Parathyroid adenoma (tissue), 2 donors: ENCODE measurements around the gene GRIN2A.

Experiments
- H2AFZ ChIP-seq: fragments of 300-600 bp; sonication (generic); one replicate; pipeline ENCODE4 v1.7.0; 2017; ENCODE audit warnings: antibody characterized with exemption, mild to moderate bottlenecking
- H3K27ac ChIP-seq: fragments of 300-600 bp; sonication (generic); one replicate; pipeline ENCODE4 v1.7.0; 2017
- H3K27me3 ChIP-seq: fragments of 300-600 bp; sonication (generic); one replicate; pipeline ENCODE4 v1.7.0; 2017; ENCODE audit warnings: low read length; ENCODE audit not compliant: control insufficient read depth, insufficient read depth
- H3K36me3 ChIP-seq: fragments of 300-600 bp; sonication (generic); one replicate; pipeline ENCODE4 v1.7.0; 2017; ENCODE audit warnings: low read length; ENCODE audit not compliant: control insufficient read depth, insufficient read depth
- H3K4me1 ChIP-seq: fragments of 300-600 bp; sonication (generic); one replicate; pipeline ENCODE4 v1.7.0; 2017; ENCODE audit warnings: control low read depth
- H3K4me2 ChIP-seq: fragments of 300-600 bp; sonication (generic); one replicate; pipeline ENCODE4 v1.7.0; 2017; ENCODE audit warnings: low read length
- H3K4me3 ChIP-seq: fragments of 300-600 bp; sonication (generic); one replicate; pipeline ENCODE4 v1.7.0; 2017; ENCODE audit warnings: low read depth, low read length
- H3K79me2 ChIP-seq: fragments of 300-600 bp; sonication (generic); one replicate; pipeline ENCODE4 v1.7.0; 2017; ENCODE audit warnings: control low read depth
- H3K9ac ChIP-seq: fragments of 300-600 bp; sonication (generic); one replicate; pipeline ENCODE4 v1.7.0; 2017; ENCODE audit warnings: mild to moderate bottlenecking
- H3K9me3 ChIP-seq: fragments of 300-600 bp; sonication (generic); one replicate; pipeline ENCODE4 v1.7.0; 2017; ENCODE audit warnings: low read length; ENCODE audit not compliant: control insufficient read depth
- CTCF ChIP-seq: fragments of 300-600 bp; sonication (generic); IDR thresholded peaks from one replicate; pipeline ENCODE4 v1.7.0; 2017; ENCODE audit warnings: antibody characterized with exemption, mild to moderate bottlenecking
- donor health status: primary hyperparathyroidism.

The GRIN2A gene

GRCh38 chr16:10189861-10190390 is 7.7 kb upstream of the GRIN2A start:
- no peak for TF ChIP-seq CTCF
- H3K79me2 ChIP-seq: no peaks in the 10 kb centered on the region
- H3K9ac ChIP-seq: no peak overlapping the region
- no peak overlapping the region for H3K27ac ChIP-seq
- no peaks in the 10 kb centered on the region for H3K9me3 ChIP-seq
- H3K4me3 ChIP-seq: no peak overlapping the region
- no peaks in the 10 kb centered on the region for H3K27me3 ChIP-seq
- H3K4me1 ChIP-seq: no peaks in the 10 kb centered on the region
- no peak overlapping the region for H3K4me2 ChIP-seq
- H3K36me3 ChIP-seq: no peaks in the 10 kb centered on the region
- no peak overlapping the region for H2AFZ ChIP-seq

GRCh38 chr16:10188236-10188635 is 6.0 kb upstream of the GRIN2A start:
- H3K4me3 ChIP-seq: no peak overlapping the region
- no peaks in the 10 kb centered on the region for H3K79me2 ChIP-seq
- no peak for TF ChIP-seq CTCF
- H3K4me2 ChIP-seq: no peak overlapping the region
- H3K9me3 ChIP-seq: no peaks in the 10 kb centered on the region
- no peak overlapping the region for H2AFZ ChIP-seq
- H3K27me3 ChIP-seq: no peaks in the 10 kb centered on the region
- H3K27ac ChIP-seq: no peak overlapping the region
- no peaks in the 10 kb centered on the region for H3K4me1 ChIP-seq
- no peak overlapping the region for H3K9ac ChIP-seq
- H3K36me3 ChIP-seq: no peaks in the 10 kb centered on the region

GRCh38 chr16:10181196-10182162 is 749 bp downstream of the GRIN2A start:
- no peaks in the 10 kb centered on the region for H3K4me1 ChIP-seq
- H3K36me3 ChIP-seq: no peaks in the 10 kb centered on the region
- peak overlapping the region; percentile 11 for H2AFZ ChIP-seq
- H3K4me3 ChIP-seq: no peak overlapping the region
- peak overlapping the region; percentile 42 for H3K4me2 ChIP-seq
- no peaks in the 10 kb centered on the region for H3K9me3 ChIP-seq
- no peak overlapping the region for H3K9ac ChIP-seq
- TF ChIP-seq CTCF: peak; percentile 36
- no peaks in the 10 kb centered on the region for H3K79me2 ChIP-seq
- H3K27me3 ChIP-seq: peaks cover 5% of the 10 kb centered on the region
- no peak overlapping the region for H3K27ac ChIP-seq

GRCh38 chr16:10180771-10181163 is 1.5 kb downstream of the GRIN2A start:
- Histone ChIP-seq H3K4me3 (no peak overlapping the region), H3K27me3 (peaks cover 5% of the 10 kb centered on the region)

More at GRCh38 chr16:10180771-10181163, 1.5 kb downstream of the GRIN2A start:
- no peaks in the 10 kb centered on the region for H3K4me1 ChIP-seq
- no peaks in the 10 kb centered on the region for H3K36me3 ChIP-seq
- H2AFZ ChIP-seq: no peak overlapping the region
- peak overlapping the region; percentile 42 for H3K4me2 ChIP-seq
- no peaks in the 10 kb centered on the region for H3K9me3 ChIP-seq
- H3K9ac ChIP-seq: no peak overlapping the region
- no peak for TF ChIP-seq CTCF
- no peak overlapping the region for H3K27ac ChIP-seq
- H3K79me2 ChIP-seq: no peaks in the 10 kb centered on the region
